BLaER1 treated with 17β-estradiol and CSF1 and Interleukin-3, amounts not matched to agents 10 nM and 100 nM (cell line): ENCODE results near the gene RARB.
A peak's percentile ranks its signal among the peaks of the same experiment; 100 is the strongest.

Experiments used
- H3K27ac ChIP-seq, 11 experiments: shearing (Covaris generic); formaldehyde crosslinking; 2 replicates each; pipeline ENCODE4 v1.8.1; 2022
- H3K27me3 ChIP-seq, 11 experiments: shearing (Covaris generic); formaldehyde crosslinking; 2 replicates each; pipeline ENCODE4 v1.8.1; 2022
- H3K36me3 ChIP-seq, 11 experiments: shearing (Covaris generic); formaldehyde crosslinking; 2 replicates each; pipeline ENCODE4 v1.8.1; 2022
- H3K4me1 ChIP-seq, 10 experiments: shearing (Covaris generic); formaldehyde crosslinking; 2 replicates each; pipeline ENCODE4 v1.8.1; 2022
- H3K4me2 ChIP-seq, 11 experiments: shearing (Covaris generic); formaldehyde crosslinking; 2 replicates each; pipeline ENCODE4 v1.8.1; 2022
- H3K4me3 ChIP-seq, 10 experiments: shearing (Covaris generic); formaldehyde crosslinking; 2 replicates each; pipeline ENCODE4 v1.8.1; 2022
- H3K9ac ChIP-seq, 11 experiments: shearing (Covaris generic); formaldehyde crosslinking; 2 replicates each; pipeline ENCODE4 v1.8.1; 2022
- H3K9me3 ChIP-seq, 11 experiments: shearing (Covaris generic); formaldehyde crosslinking; replicated peaks in 1 of 11; 2 replicates each; pipeline ENCODE4 v1.8.1; 2022
- H4K20me1 ChIP-seq, 11 experiments: shearing (Covaris generic); formaldehyde crosslinking; 2 replicates each; pipeline ENCODE4 v1.8.1; 2022
- Cebpa-rat ChIP-seq, 11 experiments: shearing (Covaris generic); IDR thresholded peaks; 2 replicates each; pipeline ENCODE4 v1.8.1; 2022

RARB gene

DNA sequence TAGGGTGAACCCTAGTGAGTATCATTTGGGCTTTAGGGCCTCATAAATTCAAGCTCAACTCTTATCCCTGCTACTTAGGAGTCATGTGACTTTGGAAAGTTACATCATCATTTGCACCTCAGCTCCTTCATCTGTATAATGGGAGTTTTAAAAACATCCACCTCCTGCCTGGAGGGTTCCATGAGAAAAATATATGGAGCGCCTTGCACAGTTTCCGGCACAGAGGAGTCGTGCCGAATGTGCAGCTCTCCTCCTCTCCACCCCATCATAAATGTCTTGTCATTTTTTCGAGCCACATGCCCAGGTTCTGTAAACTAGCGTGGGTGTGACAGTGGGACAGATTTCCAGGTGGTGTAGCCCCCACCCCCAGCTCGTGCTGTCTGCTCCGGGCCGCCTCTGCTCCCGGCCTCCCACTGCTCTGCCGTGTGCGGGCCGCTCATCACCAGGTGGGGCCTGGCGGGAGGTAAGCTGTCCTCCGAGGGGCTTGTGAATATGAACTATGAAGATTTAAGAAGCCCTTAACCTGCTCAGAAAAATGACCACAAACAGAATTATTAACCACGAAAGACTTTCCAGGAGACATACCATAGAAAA, 146.2 kb downstream of the RARB start:
- Histone ChIP-seq H3K27ac (no peak overlapping the region), H3K9ac (no peak overlapping the region), H4K20me1 (no peaks in the 10 kb centered on the region)

DNA sequence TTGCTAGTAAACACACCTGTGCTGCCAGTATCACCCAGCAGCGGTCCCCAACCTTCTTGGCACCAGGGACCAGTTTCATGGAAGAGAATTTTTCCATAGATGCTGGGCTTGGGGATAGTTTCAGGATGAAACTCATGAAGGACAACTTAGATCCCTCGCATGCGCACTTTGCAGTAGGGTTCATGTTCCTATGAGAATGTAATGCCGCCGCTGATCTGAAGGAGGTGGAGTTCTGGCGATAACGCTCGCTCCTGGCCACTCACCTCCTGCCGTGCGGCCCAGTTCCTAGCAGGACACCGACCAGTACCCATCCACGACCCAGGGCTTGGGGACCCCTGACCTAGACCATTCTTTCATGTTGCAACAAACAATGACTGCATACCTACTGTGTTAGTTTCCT, 146.9 kb downstream of the RARB start:
- no peak overlapping the region for H3K27ac ChIP-seq

More for the DNA sequence above, 146.2 kb downstream of the RARB start:
- no peak overlapping the region for H3K4me2 ChIP-seq
- H3K4me3 ChIP-seq, result no peak overlapping the region
- no peak for TF ChIP-seq Cebpa-rat (IDR thresholded peaks at IDR 0.05)
- no peaks in the 10 kb centered on the region for H3K36me3 ChIP-seq
- H3K27me3 ChIP-seq, result no peaks in the 10 kb centered on the region
- no peaks in the 10 kb centered on the region for H3K9me3 ChIP-seq
- peaks cover 0 to 26% (median 17%) of the 10 kb centered on the region in 10 experiments; a peak in 15 of 20 replicates for H3K4me1 ChIP-seq

DNA sequence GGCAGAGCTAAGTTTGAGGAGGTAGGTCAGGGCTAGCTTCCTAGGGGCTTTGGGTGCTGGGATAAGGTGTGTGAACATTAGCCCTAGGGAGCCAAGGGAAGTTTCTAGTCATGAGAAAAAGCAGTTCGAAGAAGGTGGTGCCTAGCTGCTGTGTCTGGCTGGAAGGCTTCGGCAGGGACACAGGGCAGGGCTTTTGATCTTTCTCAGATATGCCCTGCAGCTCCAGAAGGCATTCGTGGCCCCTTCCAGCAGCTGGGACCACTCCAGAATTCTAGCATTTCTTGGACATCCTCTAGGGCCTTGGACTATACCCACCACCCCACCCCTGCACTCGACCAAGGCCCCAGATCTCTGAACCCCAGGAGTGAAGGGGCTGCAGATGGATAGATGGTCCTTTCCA, 148.1 kb downstream of the RARB start:
- Histone ChIP-seq H3K27ac (no peak overlapping the region), H3K4me1 (peaks cover 0 to 13% (median 6%) of the 10 kb centered on the region in 10 experiments; a peak in 9 of 20 replicates), H3K27me3 (no peaks in the 10 kb centered on the region), H4K20me1 (no peaks in the 10 kb centered on the region), H3K36me3 (no peaks in the 10 kb centered on the region), H3K9me3 (no peaks in the 10 kb centered on the region), H3K4me3 (no peak overlapping the region), H3K9ac (no peak overlapping the region), H3K4me2 (no peak overlapping the region)
- no peak for TF ChIP-seq Cebpa-rat (IDR thresholded peaks at IDR 0.05)

More for the DNA sequence above, 146.9 kb downstream of the RARB start:
- Histone ChIP-seq H4K20me1 (no peaks in the 10 kb centered on the region), H3K4me3 (no peak overlapping the region), H3K4me1 (peaks cover 0 to 19% (median 10%) of the 10 kb centered on the region in 10 experiments; a peak in 14 of 20 replicates), H3K27me3 (no peaks in the 10 kb centered on the region), H3K36me3 (no peaks in the 10 kb centered on the region), H3K9me3 (no peaks in the 10 kb centered on the region), H3K9ac (no peak overlapping the region), H3K4me2 (no peak overlapping the region)
- TF ChIP-seq Cebpa-rat (IDR thresholded peaks at IDR 0.05), result no peak

DNA sequence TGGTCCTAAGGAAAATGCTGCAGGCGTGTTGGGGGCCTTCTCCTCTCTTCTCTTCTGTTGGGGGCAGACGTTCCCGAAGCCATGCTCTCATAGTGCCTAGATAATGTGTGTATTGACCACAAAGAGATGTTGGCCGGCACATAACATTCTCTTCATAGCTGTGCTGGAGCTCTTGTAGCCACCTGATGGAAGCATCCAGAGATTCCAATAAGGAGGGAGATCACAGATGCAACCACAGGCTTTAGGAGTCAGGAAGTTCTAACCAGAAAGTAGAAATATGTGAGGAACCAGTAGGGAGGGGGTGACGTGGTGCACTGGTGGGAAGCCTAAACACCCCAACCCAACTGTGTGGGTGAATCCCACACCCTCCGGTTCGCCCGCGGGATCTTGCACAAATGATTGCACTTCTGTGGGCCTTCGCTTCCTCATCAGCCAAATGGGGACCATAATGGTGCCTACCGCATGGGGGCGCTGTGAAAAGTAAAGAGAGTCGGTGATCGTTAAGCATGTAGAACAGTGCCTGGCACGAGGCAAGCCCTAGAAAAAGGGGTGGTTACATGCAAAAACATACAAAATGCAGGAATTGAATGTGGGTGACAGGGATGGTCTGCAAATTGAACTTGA, 148.9 kb downstream of the RARB start:
- H3K4me3 ChIP-seq, result no peak overlapping the region
- no peak for TF ChIP-seq Cebpa-rat (IDR thresholded peaks at IDR 0.05)
- no peaks in the 10 kb centered on the region for H3K27me3 ChIP-seq
- no peaks in the 10 kb centered on the region for H3K9me3 ChIP-seq
- H4K20me1 ChIP-seq, result no peaks in the 10 kb centered on the region
- H3K4me1 ChIP-seq, result peaks cover 5 to 13% (median 8%) of the 10 kb centered on the region in 10 experiments; a peak in 16 of 20 replicates
- no peak overlapping the region for H3K27ac ChIP-seq
- H3K36me3 ChIP-seq, result no peaks in the 10 kb centered on the region
- no peak overlapping the region for H3K9ac ChIP-seq
- no peak overlapping the region for H3K4me2 ChIP-seq

DNA sequence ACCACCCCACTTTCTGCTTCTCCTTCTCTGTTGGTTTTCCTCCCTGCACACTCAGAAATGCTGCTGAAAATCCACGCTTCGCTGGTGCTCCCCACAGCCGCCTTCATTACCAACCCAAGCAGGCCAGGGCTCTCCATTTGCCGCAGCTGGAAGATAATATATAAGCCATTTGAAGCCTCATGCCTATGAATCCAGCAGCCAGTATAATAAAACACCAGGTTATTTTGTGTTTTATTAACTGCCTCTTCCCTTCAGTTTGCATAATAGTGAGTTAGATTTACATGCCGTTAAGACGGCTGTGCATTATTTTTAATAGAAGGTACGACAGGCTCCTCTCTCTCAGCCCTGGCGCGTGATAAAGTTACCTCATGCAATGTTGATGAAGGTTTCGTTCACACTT, 150.0 kb downstream of the RARB start:
- TF ChIP-seq Cebpa-rat (IDR thresholded peaks at IDR 0.05), result no peak
- Histone ChIP-seq H3K9me3 (no peaks in the 10 kb centered on the region), H3K27ac (no peak overlapping the region), H4K20me1 (no peaks in the 10 kb centered on the region), H3K4me3 (no peak overlapping the region), H3K27me3 (no peaks in the 10 kb centered on the region), H3K4me2 (no peak overlapping the region), H3K36me3 (no peaks in the 10 kb centered on the region), H3K9ac (no peak overlapping the region), H3K4me1 (peaks cover 6 to 18% (median 13%) of the 10 kb centered on the region in 10 experiments; a peak in 16 of 20 replicates)

DNA sequence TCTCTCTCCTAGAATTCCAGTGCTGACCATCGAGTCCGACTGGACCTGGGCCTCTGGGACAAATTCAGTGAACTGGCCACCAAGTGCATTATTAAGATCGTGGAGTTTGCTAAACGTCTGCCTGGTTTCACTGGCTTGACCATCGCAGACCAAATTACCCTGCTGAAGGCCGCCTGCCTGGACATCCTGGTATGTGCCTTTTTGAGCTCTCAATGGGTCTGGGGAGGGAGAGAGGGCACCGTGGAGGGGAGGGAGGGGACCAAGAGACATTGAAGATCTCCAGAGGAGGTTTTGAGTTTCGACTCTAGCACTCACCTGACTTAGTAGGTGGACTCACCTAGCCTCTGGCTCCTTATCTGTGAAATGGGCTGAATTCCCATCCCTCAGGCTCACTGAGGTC, 152.5 kb downstream of the RARB start:
- Histone ChIP-seq H3K27ac (no peak overlapping the region), H3K4me2 (no peak overlapping the region), H4K20me1 (no peaks in the 10 kb centered on the region), H3K36me3 (no peaks in the 10 kb centered on the region), H3K9ac (no peak overlapping the region), H3K9me3 (no peaks in the 10 kb centered on the region), H3K4me3 (no peak overlapping the region), H3K27me3 (no peaks in the 10 kb centered on the region), H3K4me1 (peaks cover 0 to 31% (median 14%) of the 10 kb centered on the region in 10 experiments; a peak in 12 of 20 replicates)
- TF ChIP-seq Cebpa-rat (IDR thresholded peaks at IDR 0.05), result no peak

DNA sequence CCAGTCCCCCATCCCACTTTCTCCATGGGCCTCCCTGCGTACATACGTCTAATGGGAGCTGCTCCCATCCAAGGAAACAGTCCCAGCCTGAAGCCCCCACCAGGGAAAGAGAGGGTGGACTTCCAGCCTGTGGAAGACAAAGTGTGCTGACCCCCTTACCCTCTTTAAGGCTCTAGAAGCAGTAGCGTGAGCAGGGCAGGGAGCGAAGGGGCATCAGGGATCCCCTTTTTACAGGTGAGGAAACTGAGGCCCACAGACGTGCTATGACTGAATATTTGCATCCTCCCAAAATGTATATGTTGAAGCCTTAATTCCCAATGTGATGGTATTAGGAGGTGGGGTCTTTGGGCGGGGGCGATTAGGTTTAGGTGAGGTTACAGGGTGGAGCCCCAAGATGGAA, 153.3 kb downstream of the RARB start:
- H3K27me3 ChIP-seq, result no peaks in the 10 kb centered on the region
- H3K4me3 ChIP-seq, result no peak overlapping the region
- no peaks in the 10 kb centered on the region for H3K9me3 ChIP-seq
- H3K4me1 ChIP-seq, result peaks cover 0 to 35% (median 15%) of the 10 kb centered on the region in 10 experiments; a peak in 12 of 20 replicates
- no peaks in the 10 kb centered on the region for H4K20me1 ChIP-seq
- 0 out of 22 replicates have a peak overlapping the region, but pooled peaks of 1 of the 11 experiments have one; percentile 32 for H3K9ac ChIP-seq
- peak overlapping the region in 5 of 11 experiments; percentile 33 to 44 (median 40); a peak in 7 of 22 replicates for H3K4me2 ChIP-seq
- H3K27ac ChIP-seq, result peak overlapping the region in 4 of 11 experiments; percentile 34 to 64 (median 54); a peak in 7 of 22 replicates
- TF ChIP-seq Cebpa-rat (IDR thresholded peaks at IDR 0.05), result no peak
- no peaks in the 10 kb centered on the region for H3K36me3 ChIP-seq

DNA sequence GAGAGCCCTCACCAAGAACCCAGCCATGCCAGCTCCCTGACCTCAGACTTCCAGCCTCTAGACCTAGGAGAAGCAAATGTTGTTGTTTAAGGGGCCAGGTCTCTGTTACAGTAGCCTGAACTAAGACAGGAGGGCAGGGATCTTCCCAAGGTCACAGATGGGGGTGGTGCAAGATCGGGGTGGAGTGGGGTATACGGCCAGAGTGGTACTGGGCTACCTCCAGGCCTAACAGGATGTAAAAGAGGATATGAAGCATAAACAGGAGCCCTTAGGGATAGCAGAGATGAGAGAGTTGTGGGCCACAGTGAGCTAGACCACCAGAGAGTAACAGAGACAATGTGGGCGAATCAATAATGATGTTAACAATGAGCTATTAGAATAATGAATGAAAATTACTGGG, 153.8 kb downstream of the RARB start:
- TF ChIP-seq Cebpa-rat (IDR thresholded peaks at IDR 0.05), result no peak
- Histone ChIP-seq H3K4me1 (peaks cover 0 to 35% (median 15%) of the 10 kb centered on the region in 10 experiments; a peak in 12 of 20 replicates), H4K20me1 (no peaks in the 10 kb centered on the region), H3K4me3 (no peak overlapping the region), H3K27ac (peak overlapping the region in 4 of 11 experiments; percentile 34 to 64 (median 54); a peak in 7 of 22 replicates), H3K27me3 (no peaks in the 10 kb centered on the region), H3K36me3 (no peaks in the 10 kb centered on the region), H3K4me2 (peak overlapping the region in 5 of 11 experiments; percentile 33 to 44 (median 40); a peak in 8 of 22 replicates), H3K9me3 (no peaks in the 10 kb centered on the region), H3K9ac (peak overlapping the region in 2 of 11 experiments; percentile 4 to 32; a peak in 2 of 22 replicates)

DNA sequence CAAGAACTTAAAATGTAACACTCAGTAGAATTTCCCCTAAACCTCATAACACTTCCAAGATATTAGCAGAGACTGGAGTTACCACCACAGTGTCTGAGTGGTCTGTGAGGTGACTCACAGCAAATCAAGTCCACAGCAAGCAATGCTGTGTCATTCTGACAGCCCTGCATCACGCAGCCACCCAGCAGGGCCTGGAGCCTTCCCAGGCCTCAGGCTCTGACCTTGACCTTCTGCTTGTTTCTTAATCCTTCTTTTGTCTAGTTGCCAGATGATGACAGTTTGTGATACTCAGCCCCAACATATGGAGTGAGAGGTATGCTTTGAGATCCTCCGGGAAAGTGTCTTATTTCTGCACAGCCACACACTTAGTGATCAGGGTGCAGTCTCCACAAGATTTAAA, 154.2 kb downstream of the RARB start:
- H3K27ac ChIP-seq, result peak overlapping the region in 6 of 11 experiments; percentile 16 to 64 (median 40); a peak in 9 of 22 replicates

More for the DNA sequence above, 154.2 kb downstream of the RARB start:
- Histone ChIP-seq H3K4me3 (no peak overlapping the region), H3K36me3 (no peaks in the 10 kb centered on the region), H4K20me1 (no peaks in the 10 kb centered on the region), H3K4me1 (peaks cover 0 to 35% (median 15%) of the 10 kb centered on the region in 10 experiments; a peak in 13 of 20 replicates), H3K9me3 (no peaks in the 10 kb centered on the region), H3K4me2 (peak overlapping the region in 4 of 11 experiments; percentile 33 to 44 (median 42); a peak in 7 of 22 replicates), H3K9ac (peak overlapping the region in 2 of 11 experiments; percentile 27 to 33; a peak in 2 of 22 replicates), H3K27me3 (no peaks in the 10 kb centered on the region)
- TF ChIP-seq Cebpa-rat (IDR thresholded peaks at IDR 0.05), result no peak
